ENCODE measurements around the gene MYZAP.

MYZAP gene

DNA sequence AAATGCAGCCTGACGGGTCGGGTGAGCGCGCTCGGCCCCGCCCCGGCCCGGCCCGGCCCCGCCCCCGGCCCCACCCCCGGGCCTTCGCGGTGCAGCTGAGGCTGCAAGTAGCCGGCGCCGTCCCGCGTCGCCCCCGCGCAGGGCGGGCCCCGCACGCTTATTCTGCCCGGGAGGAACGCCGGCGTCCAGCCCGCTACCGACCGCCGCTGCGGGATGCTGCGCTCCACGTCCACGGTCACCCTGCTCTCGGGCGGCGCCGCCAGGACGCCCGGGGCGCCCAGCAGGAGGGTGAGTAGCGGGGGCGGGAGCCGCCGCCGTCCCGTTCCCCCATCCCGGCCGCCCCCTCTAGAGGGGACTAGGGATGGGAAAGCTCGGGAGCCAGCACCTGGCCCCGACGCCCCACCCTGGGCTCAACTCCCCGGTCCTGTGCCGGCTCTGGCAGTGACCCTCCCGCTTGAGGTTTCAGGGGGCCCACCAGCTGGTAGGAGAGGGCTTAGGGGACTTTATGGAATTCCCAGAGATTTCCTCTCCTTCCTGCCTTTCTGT, at the start of gene MYZAP:
Gene MYZAP (plus strand): TSS at position 83 of the 546 bp plus-strand sequence. CDS start 131 bp downstream, at position 214.
- no peaks in the 10 kb centered on the region for H3K9me3 ChIP-seq (ENCODE audit: control insufficient read depth, low read length)
- peaks cover 3% of the 10 kb centered on the region for H3K27me3 ChIP-seq (replicated peaks; ENCODE audit: control insufficient read depth, insufficient read depth, low read length)
- peak within 1 kb of the TSS; percentile 78 for H3K4me3 ChIP-seq (ENCODE audit: low read length)
- peaks cover 60% of the 10 kb centered on the region for H3K4me1 ChIP-seq (ENCODE audit: control insufficient read depth, insufficient read depth, low read length)
- peak within 1 kb of the TSS; percentile 75 for H3K9ac ChIP-seq (ENCODE audit: low read length)
- no peaks in the 10 kb centered on the region for H3K36me3 ChIP-seq (ENCODE audit: control insufficient read depth, insufficient read depth, low read length, severe bottlenecking)
- DNase-seq (ENCODE audit: low read depth) = peak; percentile 64

GRCh38 chr15:57542505-57542817, 49.2 kb upstream of the MYZAP start:
- DNase-seq (ENCODE audit: low read depth) = no peak
- peaks cover 2% of the 10 kb centered on the region for H3K4me1 ChIP-seq (ENCODE audit: control insufficient read depth, insufficient read depth, low read length)
- peaks cover 43% of the 10 kb centered on the region for H3K27me3 ChIP-seq (replicated peaks; ENCODE audit: control insufficient read depth, insufficient read depth, low read length)
- H3K4me3 ChIP-seq (ENCODE audit: low read length) = no peak overlapping the region
- H3K9me3 ChIP-seq (ENCODE audit: control insufficient read depth, low read length) = no peaks in the 10 kb centered on the region
- H3K36me3 ChIP-seq (ENCODE audit: control insufficient read depth, insufficient read depth, low read length, severe bottlenecking) = no peaks in the 10 kb centered on the region
- H3K9ac ChIP-seq (ENCODE audit: low read length) = no peak overlapping the region

GRCh38 chr15:57544848-57545480, 46.7 kb upstream of the MYZAP start:
- H3K9ac ChIP-seq (ENCODE audit: low read length) = no peak overlapping the region

GRCh38 chr15:57545995-57546394, 45.7 kb upstream of the MYZAP start:
- no peaks in the 10 kb centered on the region for H3K4me1 ChIP-seq (ENCODE audit: control insufficient read depth, insufficient read depth, low read length)
- no peak for DNase-seq (ENCODE audit: low read depth)
- H3K9me3 ChIP-seq (ENCODE audit: control insufficient read depth, low read length) = no peaks in the 10 kb centered on the region
- H3K27me3 ChIP-seq (replicated peaks; ENCODE audit: control insufficient read depth, insufficient read depth, low read length) = peaks cover 45% of the 10 kb centered on the region
- no peak overlapping the region for H3K4me3 ChIP-seq (ENCODE audit: low read length)
- H3K9ac ChIP-seq (ENCODE audit: low read length) = no peak overlapping the region
- no peaks in the 10 kb centered on the region for H3K36me3 ChIP-seq (ENCODE audit: control insufficient read depth, insufficient read depth, low read length, severe bottlenecking)

More at GRCh38 chr15:57544848-57545480, 46.7 kb upstream of the MYZAP start:
- Histone ChIP-seq H3K4me3 (ENCODE audit: low read length) (no peak overlapping the region), H3K4me1 (ENCODE audit: control insufficient read depth, insufficient read depth, low read length) (no peaks in the 10 kb centered on the region), H3K27me3 (replicated peaks; ENCODE audit: control insufficient read depth, insufficient read depth, low read length) (peaks cover 40% of the 10 kb centered on the region), H3K36me3 (ENCODE audit: control insufficient read depth, insufficient read depth, low read length, severe bottlenecking) (no peaks in the 10 kb centered on the region), H3K9me3 (ENCODE audit: control insufficient read depth, low read length) (no peaks in the 10 kb centered on the region)
- no peak for DNase-seq (ENCODE audit: low read depth)

- Histone ChIP-seq H3K27me3 (replicated peaks; ENCODE audit: control insufficient read depth, insufficient read depth, low read length) (peaks cover 45% of the 10 kb centered on the region), H3K4me1 (ENCODE audit: control insufficient read depth, insufficient read depth, low read length) (no peaks in the 10 kb centered on the region), H3K9ac (ENCODE audit: low read length) (no peak overlapping the region), H3K9me3 (ENCODE audit: control insufficient read depth, low read length) (no peaks in the 10 kb centered on the region), H3K4me3 (ENCODE audit: low read length) (no peak overlapping the region), H3K36me3 (ENCODE audit: control insufficient read depth, insufficient read depth, low read length, severe bottlenecking) (no peaks in the 10 kb centered on the region)
- no peak for DNase-seq (ENCODE audit: low read depth)
Observed at GRCh38 chr15:57547243-57547755, 44.4 kb upstream of the MYZAP start.

DNA sequence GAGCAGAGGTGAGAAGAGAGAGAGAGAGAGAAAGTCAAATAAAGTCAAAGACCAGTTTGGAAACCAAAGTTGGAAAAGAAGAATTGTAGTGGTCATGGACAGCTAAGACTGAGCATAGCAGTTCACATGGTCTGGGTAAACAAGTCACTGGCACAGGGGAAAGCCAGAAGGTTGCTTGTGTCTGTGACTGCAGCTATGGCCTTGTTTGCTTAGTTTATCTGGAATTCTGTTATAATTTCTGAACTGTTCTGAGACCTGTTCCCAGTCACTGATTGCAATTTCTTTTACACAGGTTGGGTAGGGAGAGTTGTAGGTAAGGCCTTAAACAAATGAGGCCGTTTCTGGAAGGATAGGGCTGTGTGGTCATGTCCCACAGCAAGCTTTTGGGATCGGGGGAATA, 43.4 kb upstream of the MYZAP start:
- no peak for DNase-seq (ENCODE audit: low read depth)
- no peak overlapping the region for H3K4me3 ChIP-seq (ENCODE audit: low read length)
- no peak overlapping the region for H3K9ac ChIP-seq (ENCODE audit: low read length)
- H3K27me3 ChIP-seq (replicated peaks; ENCODE audit: control insufficient read depth, insufficient read depth, low read length) = peaks cover 44% of the 10 kb centered on the region
- H3K36me3 ChIP-seq (ENCODE audit: control insufficient read depth, insufficient read depth, low read length, severe bottlenecking) = no peaks in the 10 kb centered on the region
- H3K4me1 ChIP-seq (ENCODE audit: control insufficient read depth, insufficient read depth, low read length) = no peaks in the 10 kb centered on the region
- H3K9me3 ChIP-seq (ENCODE audit: control insufficient read depth, low read length) = no peaks in the 10 kb centered on the region

DNA sequence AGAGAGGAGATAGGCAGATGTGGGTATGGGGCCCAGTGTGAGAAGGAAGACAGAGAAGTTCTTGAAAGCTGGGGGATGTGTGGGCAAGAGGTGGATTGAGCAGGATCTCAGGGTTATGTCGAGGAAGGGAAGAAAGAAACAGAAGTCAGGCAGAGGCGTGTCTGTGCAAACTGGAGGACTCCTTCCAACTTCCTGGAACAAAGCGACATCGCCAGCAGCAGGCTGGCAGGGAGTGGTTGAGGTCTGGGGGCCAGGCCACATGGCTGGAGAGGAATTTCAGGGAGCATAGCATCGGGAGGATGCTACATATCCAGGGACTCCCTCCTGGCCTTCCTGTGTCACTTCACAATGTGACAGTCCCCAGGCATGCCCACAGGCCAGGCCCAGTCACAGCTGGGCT, 42.9 kb upstream of the MYZAP start:
- Histone ChIP-seq H3K36me3 (ENCODE audit: control insufficient read depth, insufficient read depth, low read length, severe bottlenecking) (no peaks in the 10 kb centered on the region), H3K4me1 (ENCODE audit: control insufficient read depth, insufficient read depth, low read length) (no peaks in the 10 kb centered on the region), H3K27me3 (replicated peaks; ENCODE audit: control insufficient read depth, insufficient read depth, low read length) (peaks cover 40% of the 10 kb centered on the region), H3K9ac (ENCODE audit: low read length) (no peak overlapping the region), H3K4me3 (ENCODE audit: low read length) (no peak overlapping the region), H3K9me3 (ENCODE audit: control insufficient read depth, low read length) (no peaks in the 10 kb centered on the region)
- DNase-seq (ENCODE audit: low read depth) = no peak

GRCh38 chr15:57549935-57550334, 41.8 kb upstream of the MYZAP start:
- no peaks in the 10 kb centered on the region for H3K4me1 ChIP-seq (ENCODE audit: control insufficient read depth, insufficient read depth, low read length)
- H3K36me3 ChIP-seq (ENCODE audit: control insufficient read depth, insufficient read depth, low read length, severe bottlenecking) = no peaks in the 10 kb centered on the region
- no peaks in the 10 kb centered on the region for H3K9me3 ChIP-seq (ENCODE audit: control insufficient read depth, low read length)
- no peak for DNase-seq (ENCODE audit: low read depth)
- no peak overlapping the region for H3K4me3 ChIP-seq (ENCODE audit: low read length)
- H3K27me3 ChIP-seq (replicated peaks; ENCODE audit: control insufficient read depth, insufficient read depth, low read length) = peaks cover 30% of the 10 kb centered on the region
- H3K9ac ChIP-seq (ENCODE audit: low read length) = no peak overlapping the region

GRCh38 chr15:57550640-57551039, 41.1 kb upstream of the MYZAP start:
- Histone ChIP-seq H3K9ac (ENCODE audit: low read length) (no peak overlapping the region), H3K4me3 (ENCODE audit: low read length) (no peak overlapping the region), H3K4me1 (ENCODE audit: control insufficient read depth, insufficient read depth, low read length) (no peaks in the 10 kb centered on the region), H3K9me3 (ENCODE audit: control insufficient read depth, low read length) (no peaks in the 10 kb centered on the region), H3K36me3 (ENCODE audit: control insufficient read depth, insufficient read depth, low read length, severe bottlenecking) (no peaks in the 10 kb centered on the region), H3K27me3 (replicated peaks; ENCODE audit: control insufficient read depth, insufficient read depth, low read length) (peaks cover 23% of the 10 kb centered on the region)
- DNase-seq (ENCODE audit: low read depth) = no peak

DNA sequence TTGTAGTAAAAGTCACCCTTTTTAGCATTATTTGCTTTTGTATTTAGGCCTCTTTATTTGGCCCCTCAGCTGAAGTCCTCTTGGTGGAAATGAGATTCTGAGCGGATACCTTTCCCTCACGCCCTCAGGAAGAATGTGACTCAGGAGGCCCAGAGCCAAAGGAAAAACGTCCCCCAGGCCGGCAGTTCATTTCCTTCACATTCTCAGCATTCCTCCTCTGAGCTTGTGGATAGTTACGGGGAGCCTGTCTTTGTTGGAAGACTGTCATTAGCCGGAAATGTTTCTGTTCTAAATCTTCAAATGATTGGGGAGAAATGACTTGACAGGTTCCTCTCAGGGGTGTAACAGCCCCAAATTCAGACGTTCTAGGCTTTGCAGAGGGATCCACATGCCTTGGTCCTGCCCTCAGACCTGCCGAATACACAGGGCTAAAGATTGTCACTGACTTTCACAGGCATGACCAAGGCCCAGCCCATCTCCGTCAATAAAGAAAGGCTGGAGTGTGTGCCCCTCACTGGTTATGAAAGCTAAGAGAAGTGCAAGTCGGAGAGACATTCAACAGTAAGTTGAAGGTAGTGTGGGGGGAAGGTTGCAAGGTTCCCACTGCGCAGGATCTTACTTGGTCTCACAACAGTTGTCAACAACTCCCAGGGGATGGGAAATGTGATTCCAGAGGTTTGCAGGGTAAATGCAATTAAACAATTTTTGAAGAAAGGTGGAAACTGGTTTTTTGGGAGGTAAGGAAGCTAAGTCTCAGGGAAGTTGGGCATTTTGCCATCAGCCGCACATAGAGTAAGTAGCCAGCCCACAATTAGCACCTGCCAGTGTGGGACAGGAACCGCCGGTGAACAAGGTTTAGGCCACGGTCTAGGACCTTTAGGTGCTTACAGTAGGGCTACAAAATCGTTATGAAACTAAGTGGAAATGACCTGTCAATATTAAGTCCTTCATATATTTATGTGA, 39.7 kb upstream of the MYZAP start:
- no peaks in the 10 kb centered on the region for H3K4me1 ChIP-seq (ENCODE audit: control insufficient read depth, insufficient read depth, low read length)
- H3K4me3 ChIP-seq (ENCODE audit: low read length) = no peak overlapping the region
- H3K9me3 ChIP-seq (ENCODE audit: control insufficient read depth, low read length) = no peaks in the 10 kb centered on the region
- no peaks in the 10 kb centered on the region for H3K36me3 ChIP-seq (ENCODE audit: control insufficient read depth, insufficient read depth, low read length, severe bottlenecking)
- H3K9ac ChIP-seq (ENCODE audit: low read length) = no peak overlapping the region
- DNase-seq (ENCODE audit: low read depth) = peak; percentile 80
- peaks cover 12% of the 10 kb centered on the region for H3K27me3 ChIP-seq (replicated peaks; ENCODE audit: control insufficient read depth, insufficient read depth, low read length)

DNA sequence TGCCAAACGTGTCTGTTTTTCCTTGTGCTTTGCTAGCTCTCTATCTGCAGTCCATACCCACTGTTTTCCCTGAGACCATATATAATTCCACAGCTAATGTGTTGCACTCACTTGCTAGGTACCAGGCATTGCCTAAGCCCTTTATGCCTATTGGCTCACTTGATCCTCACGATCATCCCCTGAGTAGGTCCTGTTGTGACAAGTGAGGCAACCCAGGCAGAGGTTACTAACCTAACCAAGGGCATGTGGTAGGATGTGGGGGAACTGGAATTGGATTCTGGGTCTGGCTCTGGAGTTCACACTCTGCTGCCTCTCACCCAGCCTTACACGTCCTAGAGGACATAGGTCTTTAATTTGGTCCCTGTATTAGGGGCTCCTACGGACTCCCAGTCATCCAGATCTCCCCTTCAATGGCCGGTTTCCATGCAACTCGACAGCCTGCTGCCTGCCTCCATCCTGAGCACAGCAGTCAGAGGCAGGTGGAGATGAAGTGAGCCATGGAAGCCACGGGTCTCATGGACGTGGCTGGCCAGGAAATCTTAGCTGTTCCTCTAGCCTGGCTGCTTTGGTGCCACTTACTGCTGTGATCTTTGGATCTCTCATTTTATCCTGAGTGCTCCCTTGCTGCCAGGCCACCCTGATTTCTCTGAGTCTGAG, 38.9 kb upstream of the MYZAP start:
- no peak for DNase-seq (ENCODE audit: low read depth)
- peaks cover 5% of the 10 kb centered on the region for H3K27me3 ChIP-seq (replicated peaks; ENCODE audit: control insufficient read depth, insufficient read depth, low read length)
- no peaks in the 10 kb centered on the region for H3K9me3 ChIP-seq (ENCODE audit: control insufficient read depth, low read length)
- no peak overlapping the region for H3K4me3 ChIP-seq (ENCODE audit: low read length)
- H3K9ac ChIP-seq (ENCODE audit: low read length) = no peak overlapping the region
- no peaks in the 10 kb centered on the region for H3K4me1 ChIP-seq (ENCODE audit: control insufficient read depth, insufficient read depth, low read length)
- no peaks in the 10 kb centered on the region for H3K36me3 ChIP-seq (ENCODE audit: control insufficient read depth, insufficient read depth, low read length, severe bottlenecking)

Data from adipocyte (in vitro differentiated cells).